Loucy (cell line): Measurements from ENCODE around the gene TANGO2.

Source experiments
- H2AFZ ChIP-seq: fragments of 200-600 bp; sonication (generic); 2 replicates; pipeline ENCODE4 v1.6.0; 2016; ENCODE audit warnings: antibody characterized with exemption, mild to moderate bottlenecking, low read length, moderate library complexity
- H3F3A ChIP-seq: fragments of 200-600 bp; 2 replicates; pipeline ENCODE4 v1.6.0; 2016; ENCODE audit warnings: antibody characterized with exemption, low read depth, mild to moderate bottlenecking
- H3K27me3 ChIP-seq: fragments of 200-600 bp; sonication (generic); 2 replicates; pipeline ENCODE4 v1.6.1; 2014; ENCODE audit warnings: low read length, mild to moderate bottlenecking; ENCODE audit not compliant: insufficient read depth, poor library complexity, severe bottlenecking
- H3K36me3 ChIP-seq: fragments of 200-600 bp; sonication (generic); 2 replicates; pipeline ENCODE4 v1.6.1; 2016; ENCODE audit warnings: low read length; ENCODE audit not compliant: insufficient read depth
- H3K4me1 ChIP-seq: fragments of 200-600 bp; sonication (generic); 2 replicates; pipeline ENCODE4 v1.5.1; 2014; ENCODE audit warnings: low read length, mild to moderate bottlenecking; ENCODE audit not compliant: insufficient read depth, poor library complexity, severe bottlenecking
- H3K4me2 ChIP-seq: fragments of 200-600 bp; sonication (generic); 2 replicates; pipeline ENCODE4 v1.6.0; 2014; ENCODE audit warnings: antibody characterized with exemption, low read length, low read depth, mild to moderate bottlenecking; ENCODE audit not compliant: poor library complexity, severe bottlenecking
- H3K4me3 ChIP-seq: fragments of 200-600 bp; sonication (generic); 2 replicates; pipeline ENCODE4 v1.5.1; 2014; ENCODE audit warnings: low read length, mild to moderate bottlenecking, mixed read lengths; ENCODE audit not compliant: poor library complexity, severe bottlenecking
- H3K79me2 ChIP-seq: fragments of 200-600 bp; sonication (generic); 2 replicates; pipeline ENCODE4 v1.6.1; 2014; ENCODE audit warnings: low read length; ENCODE audit not compliant: insufficient read depth
- H3K9ac ChIP-seq: fragments of 200-600 bp; sonication (generic); 2 replicates; pipeline ENCODE4 v1.6.0; 2014; ENCODE audit warnings: mild to moderate bottlenecking, low read depth, low read length, moderate library complexity; ENCODE audit not compliant: poor library complexity, severe bottlenecking
- H3K9me2 ChIP-seq: fragments of 200-600 bp; sonication (generic); replicated peaks from 2 replicates; pipeline ENCODE4 v1.6.1; 2016; ENCODE audit warnings: low read depth, low read length, mixed read lengths
- H3K9me3 ChIP-seq: fragments of 200-600 bp; sonication (generic); 2 replicates; pipeline ENCODE4 v1.6.1; 2014; ENCODE audit warnings: mild to moderate bottlenecking, antibody characterized with exemption, low read length, low read depth; ENCODE audit not compliant: insufficient read depth
- H4K20me1 ChIP-seq: fragments of 200-600 bp; sonication (generic); 2 replicates; pipeline ENCODE4 v1.6.0; 2014; ENCODE audit warnings: antibody characterized with exemption, low read length, mild to moderate bottlenecking; ENCODE audit not compliant: insufficient read depth, poor library complexity, severe bottlenecking
- CTCF ChIP-seq: fragments of 200-600 bp; sonication (generic); conservative IDR thresholded peaks from 2 replicates; pipeline ENCODE4 v1.5.1; 2014; ENCODE audit warnings: mild to moderate bottlenecking, antibody characterized with exemption, low read length
- EZH2phosphoT487 ChIP-seq: fragments of 200-600 bp; IDR thresholded peaks from 2 replicates; pipeline ENCODE4 v1.6.1; 2018; ENCODE audit warnings: antibody characterized with exemption, mild to moderate bottlenecking, moderate library complexity, borderline replicate concordance

TANGO2 gene

GRCh38 chr22:20002128-20002527, 18.8 kb upstream of the TANGO2 start:
- TF ChIP-seq EZH2phosphoT487 (no peak), CTCF (no peak)
- Histone ChIP-seq H4K20me1 (no peaks in the 10 kb centered on the region), H3K9me2 (no peaks in the 10 kb centered on the region), H3K4me2 (no peak overlapping the region), H3K79me2 (no peaks in the 10 kb centered on the region), H3K9ac (no peak overlapping the region), H3K27me3 (no peaks in the 10 kb centered on the region), H3F3A (no peaks in the 10 kb centered on the region), H3K9me3 (peaks cover 4% of the 10 kb centered on the region; the same call in 1 of the 2 replicates), H3K4me1 (peaks cover 5% of the 10 kb centered on the region), H2AFZ (no peak overlapping the region), H3K4me3 (no peak overlapping the region), H3K36me3 (no peaks in the 10 kb centered on the region)

- H3K9me2 ChIP-seq: no peaks in the 10 kb centered on the region
- no peaks in the 10 kb centered on the region for H3F3A ChIP-seq
- H3K79me2 ChIP-seq: no peaks in the 10 kb centered on the region
- H3K9me3 ChIP-seq: peaks cover 4% of the 10 kb centered on the region; the same call in 1 of the 2 replicates
- H3K4me3 ChIP-seq: no peak overlapping the region
- no peaks in the 10 kb centered on the region for H3K36me3 ChIP-seq
- TF ChIP-seq CTCF (no peak), EZH2phosphoT487 (no peak)
- no peaks in the 10 kb centered on the region for H4K20me1 ChIP-seq
- H3K27me3 ChIP-seq: no peaks in the 10 kb centered on the region
- H3K9ac ChIP-seq: no peak overlapping the region
- H3K4me1 ChIP-seq: peaks cover 5% of the 10 kb centered on the region
- H2AFZ ChIP-seq: no peak overlapping the region
- H3K4me2 ChIP-seq: no peak overlapping the region
Measured at GRCh38 chr22:20002636-20003035, 18.3 kb upstream of the TANGO2 start.

DNA sequence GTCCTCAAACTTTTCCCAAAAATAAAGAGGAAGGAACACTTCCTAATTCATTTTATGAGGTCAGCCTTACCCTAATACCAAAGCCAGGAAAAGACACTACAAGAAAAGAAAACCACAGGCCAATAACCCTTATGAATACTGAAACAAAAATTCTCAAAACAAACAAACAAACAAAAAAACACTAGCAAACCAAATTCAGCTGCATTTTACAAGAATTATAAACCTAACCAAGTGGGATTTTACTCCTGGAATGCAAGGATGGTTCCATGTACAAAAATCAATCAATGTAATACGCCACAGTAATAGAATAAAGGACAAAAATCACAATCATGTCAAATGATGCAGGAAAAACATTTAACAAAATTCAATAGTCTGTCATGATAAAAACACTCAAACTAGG, 17.6 kb upstream of the TANGO2 start:
- Histone ChIP-seq H3F3A (no peaks in the 10 kb centered on the region), H3K4me1 (peaks cover 5% of the 10 kb centered on the region), H3K36me3 (no peaks in the 10 kb centered on the region), H3K27me3 (no peaks in the 10 kb centered on the region), H3K4me2 (no peak overlapping the region), H3K9me2 (no peaks in the 10 kb centered on the region), H3K79me2 (no peaks in the 10 kb centered on the region), H3K9me3 (peaks cover 4% of the 10 kb centered on the region; the same call in 1 of the 2 replicates), H3K4me3 (no peak overlapping the region), H4K20me1 (no peaks in the 10 kb centered on the region), H2AFZ (no peak overlapping the region), H3K9ac (no peak overlapping the region)
- TF ChIP-seq CTCF: no peak
- TF ChIP-seq EZH2phosphoT487: no peak
